ENCODE measurements around the gene NAA16.

DNA sequence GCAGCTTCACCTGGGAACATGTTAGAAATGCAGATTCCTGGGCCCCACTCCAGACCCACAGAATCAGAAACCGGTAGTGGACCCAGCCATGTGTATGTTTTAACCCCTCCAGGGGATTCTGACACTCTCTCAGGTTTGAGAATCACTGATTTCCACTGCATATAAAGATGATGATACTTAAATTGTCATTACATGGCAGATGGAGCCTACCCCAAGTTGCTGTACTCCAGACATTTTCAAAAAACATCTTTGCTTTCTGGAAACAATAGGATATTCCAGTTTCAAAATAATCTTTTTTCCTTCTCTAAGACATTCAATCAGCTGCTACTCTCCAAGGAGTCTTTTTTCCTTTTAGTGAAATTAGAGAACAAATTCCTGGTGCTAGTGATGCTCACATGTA is 97.7 kb downstream of the NAA16 start:
- no peak for TF ChIP-seq EP300 (IDR thresholded peaks at IDR 0.05)
- TF ChIP-seq, protein P1, sequence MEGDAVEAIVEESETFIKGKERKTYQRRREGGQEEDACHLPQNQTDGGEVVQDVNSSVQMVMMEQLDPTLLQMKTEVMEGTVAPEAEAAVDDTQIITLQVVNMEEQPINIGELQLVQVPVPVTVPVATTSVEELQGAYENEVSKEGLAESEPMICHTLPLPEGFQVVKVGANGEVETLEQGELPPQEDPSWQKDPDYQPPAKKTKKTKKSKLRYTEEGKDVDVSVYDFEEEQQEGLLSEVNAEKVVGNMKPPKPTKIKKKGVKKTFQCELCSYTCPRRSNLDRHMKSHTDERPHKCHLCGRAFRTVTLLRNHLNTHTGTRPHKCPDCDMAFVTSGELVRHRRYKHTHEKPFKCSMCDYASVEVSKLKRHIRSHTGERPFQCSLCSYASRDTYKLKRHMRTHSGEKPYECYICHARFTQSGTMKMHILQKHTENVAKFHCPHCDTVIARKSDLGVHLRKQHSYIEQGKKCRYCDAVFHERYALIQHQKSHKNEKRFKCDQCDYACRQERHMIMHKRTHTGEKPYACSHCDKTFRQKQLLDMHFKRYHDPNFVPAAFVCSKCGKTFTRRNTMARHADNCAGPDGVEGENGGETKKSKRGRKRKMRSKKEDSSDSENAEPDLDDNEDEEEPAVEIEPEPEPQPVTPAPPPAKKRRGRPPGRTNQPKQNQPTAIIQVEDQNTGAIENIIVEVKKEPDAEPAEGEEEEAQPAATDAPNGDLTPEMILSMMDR (IDR thresholded peaks at IDR 0.05): no peak

Measured in gastroesophageal sphincter (tissue), 3 donors.